HepG2 (cell line): ENCODE data around the gene PEPD. TPM values are rescaled to one million over a fixed set of nuclear protein-coding genes. Genes with fewer than 3 reads are reported as not detected.
A peak's percentile ranks its signal among the peaks of the same experiment; 100 is the strongest.

Source experiments
- CCDC6 ChIP-seq: sonication (generic); formaldehyde crosslinking; IDR thresholded peaks from 2 replicates; pipeline ENCODE4 v1.8.1; 2022; ENCODE audit warnings: mild to moderate bottlenecking, missing genetic modification reagents, moderate library complexity
- DZIP1 ChIP-seq: sonication (generic); formaldehyde crosslinking; IDR thresholded peaks from 2 replicates; pipeline ENCODE4 v1.5.0; 2020; ENCODE audit warnings: mild to moderate bottlenecking, missing genetic modification reagents
- GLMP ChIP-seq: sonication (generic); formaldehyde crosslinking; IDR thresholded peaks from 2 replicates; pipeline ENCODE4 v1.9.0; 2021; ENCODE audit warnings: missing genetic modification reagents, mild to moderate bottlenecking, borderline replicate concordance
- HDAC1 ChIP-seq: sonication (generic); formaldehyde crosslinking; IDR thresholded peaks from 2 replicates; pipeline ENCODE4 v1.5.1; 2020; ENCODE audit warnings: mild to moderate bottlenecking, missing genetic modification reagents
- KLF11 ChIP-seq: IDR thresholded peaks from 2 replicates; pipeline ENCODE4 v1.6.1; 2016; ENCODE audit warnings: missing compliant biosample characterization
- PATZ1 ChIP-seq: sonication (generic); formaldehyde crosslinking; IDR thresholded peaks from 2 replicates; pipeline ENCODE4 v1.4.0; 2020; ENCODE audit warnings: missing genetic modification reagents
- POGK ChIP-seq: sonication (generic); formaldehyde crosslinking; conservative IDR thresholded peaks from 2 replicates; pipeline ENCODE4 v1.8.0; 2022; ENCODE audit warnings: mild to moderate bottlenecking, moderate library complexity, missing genetic modification reagents
- PPARG ChIP-seq: conservative IDR thresholded peaks from 2 replicates; pipeline ENCODE4 v1.6.1; 2016; ENCODE audit warnings: missing biosample characterization, missing genetic modification reagents
- SMAD3 ChIP-seq: sonication (generic); formaldehyde crosslinking; IDR thresholded peaks from 2 replicates; pipeline ENCODE4 v1.4.0; 2020; ENCODE audit warnings: missing genetic modification reagents
- SMC3 ChIP-seq: IDR thresholded peaks from 2 replicates; pipeline ENCODE4 v1.6.1; 2011; ENCODE audit warnings: low read length, improper control_type of control experiment
- ZNF180 ChIP-seq: sonication (generic); formaldehyde crosslinking; IDR thresholded peaks from 2 replicates; pipeline ENCODE4 v1.4.0; 2020; ENCODE audit warnings: low read depth, missing genetic modification reagents, borderline replicate concordance
- ZNF276 ChIP-seq: sonication (generic); formaldehyde crosslinking; IDR thresholded peaks from 2 replicates; pipeline ENCODE4 v1.4.0; 2020; ENCODE audit warnings: mild to moderate bottlenecking, low read depth, missing genetic modification reagents
- ZNF558 ChIP-seq: sonication (generic); formaldehyde crosslinking; IDR thresholded peaks from 2 replicates; pipeline ENCODE4 v1.9.0; 2022; ENCODE audit warnings: mild to moderate bottlenecking, missing genetic modification reagents, borderline replicate concordance
- ZNF674 ChIP-seq: sonication (generic); formaldehyde crosslinking; IDR thresholded peaks from 2 replicates; pipeline ENCODE4 v1.5.0; 2020; ENCODE audit warnings: low read depth, mild to moderate bottlenecking, missing genetic modification reagents
- ZNF713 ChIP-seq: sonication (generic); formaldehyde crosslinking; IDR thresholded peaks from 2 replicates; pipeline ENCODE4 v1.4.0; 2020; ENCODE audit warnings: mild to moderate bottlenecking, missing genetic modification reagents
- ZNF747 ChIP-seq: sonication (generic); formaldehyde crosslinking; IDR thresholded peaks from 2 replicates; pipeline ENCODE4 v1.8.1; 2023; ENCODE audit warnings: missing genetic modification reagents, mild to moderate bottlenecking, borderline replicate concordance
- ZNF749 ChIP-seq: sonication (generic); formaldehyde crosslinking; IDR thresholded peaks from 2 replicates; pipeline ENCODE4 v1.8.0; 2022; ENCODE audit warnings: mild to moderate bottlenecking, missing genetic modification reagents, moderate library complexity, borderline replicate concordance
- polyA plus RNA-seq, 8 experiments: library from polyadenylated mRNA; depleted of rRNA in 3 of 8; stranded (reverse) in 7 of 8; unstranded in 1 of 8; fragments of >200 nt; fragmentation: Illumina TruSeq in 4 of 8; extraction: Trizol in 4 of 8; gene quantifications; 2 replicates each; pipeline versions ENCODE4 v1.2.1 to v1.2.3, GENCODE V29; 2011 to 2016; ENCODE audit warnings: low read depth in 4 of 8, missing spikeins in 1 of 8, mixed read lengths in 1 of 8; ENCODE audit not compliant: insufficient read depth in 1 of 8
- total RNA-seq, 5 experiments: library from RNA; depleted of rRNA; stranded (reverse); fragments of >200 nt; fragmentation: Illumina TruSeq; extraction: Trizol; gene quantifications; 2 replicates each; pipeline ENCODE4 v1.2.3, GENCODE V29; 2016; ENCODE audit warnings: low read depth in 1 of 5

Gene PEPD
- total and polyA plus RNA-seq, 2 of the 13 experiments (the other 11 are each of a cell fraction or from before 2014, with no cell fraction given): 60.7 to 75.1 TPM

- TF ChIP-seq DZIP1 (CRISPR knock-in tag) (peak; percentile 98), KLF11 (peak; percentile 99), ZNF558 (CRISPR knock-in tag) (peak; percentile 99), ZNF674 (CRISPR knock-in tag) (peak; percentile 92; the same call in 1 of the 2 replicates), ZNF749 (CRISPR knock-in tag) (peak; percentile 99; the same call in 1 of the 2 replicates), ZNF713 (CRISPR knock-in tag) (0 out of 2 replicates have a peak, but pooled peaks have one; percentile 90), PATZ1 (CRISPR knock-in tag) (peak; percentile 99), ZNF747 (CRISPR knock-in tag) (peak; percentile 93), POGK (CRISPR knock-in tag) (peak; percentile 98), HDAC1 (CRISPR knock-in tag) (peak; percentile 94), GLMP (CRISPR knock-in tag) (peak; percentile 90; the same call in 1 of the 2 replicates), SMC3 (no peak), ZNF276 (CRISPR knock-in tag) (peak; percentile 98), PPARG (peak; percentile 97), CCDC6 (peak; percentile 97), SMAD3 (CRISPR knock-in tag) (peak; percentile 78), ZNF180 (CRISPR knock-in tag) (no peak)
Measured at GRCh38 chr19:33403221-33403972, 118.2 kb downstream of the PEPD start (continued).
